Parathyroid adenoma (tissue), 2 donors: ENCODE data around the gene OR10AD1.

Experiments
- H2AFZ ChIP-seq: fragments of 300-600 bp; sonication (generic); one replicate; pipeline ENCODE4 v1.7.0; 2017; ENCODE audit warnings: antibody characterized with exemption, mild to moderate bottlenecking
- H3K27ac ChIP-seq: fragments of 300-600 bp; sonication (generic); one replicate; pipeline ENCODE4 v1.7.0; 2017
- H3K27me3 ChIP-seq: fragments of 300-600 bp; sonication (generic); one replicate; pipeline ENCODE4 v1.7.0; 2017; ENCODE audit warnings: low read length; ENCODE audit not compliant: control insufficient read depth, insufficient read depth
- H3K36me3 ChIP-seq: fragments of 300-600 bp; sonication (generic); one replicate; pipeline ENCODE4 v1.7.0; 2017; ENCODE audit warnings: low read length; ENCODE audit not compliant: control insufficient read depth, insufficient read depth
- H3K4me1 ChIP-seq: fragments of 300-600 bp; sonication (generic); one replicate; pipeline ENCODE4 v1.7.0; 2017; ENCODE audit warnings: control low read depth
- H3K4me2 ChIP-seq: fragments of 300-600 bp; sonication (generic); one replicate; pipeline ENCODE4 v1.7.0; 2017; ENCODE audit warnings: low read length
- H3K4me3 ChIP-seq: fragments of 300-600 bp; sonication (generic); one replicate; pipeline ENCODE4 v1.7.0; 2017; ENCODE audit warnings: low read depth, low read length
- H3K79me2 ChIP-seq: fragments of 300-600 bp; sonication (generic); one replicate; pipeline ENCODE4 v1.7.0; 2017; ENCODE audit warnings: control low read depth
- H3K9ac ChIP-seq: fragments of 300-600 bp; sonication (generic); one replicate; pipeline ENCODE4 v1.7.0; 2017; ENCODE audit warnings: mild to moderate bottlenecking
- H3K9me3 ChIP-seq: fragments of 300-600 bp; sonication (generic); one replicate; pipeline ENCODE4 v1.7.0; 2017; ENCODE audit warnings: low read length; ENCODE audit not compliant: control insufficient read depth
- TF ChIP-seq, protein P1 (sequence below): fragments of 300-600 bp; sonication (generic); IDR thresholded peaks from one replicate; pipeline ENCODE4 v1.7.0; 2017; ENCODE audit warnings: antibody characterized with exemption, mild to moderate bottlenecking
- donor health status: primary hyperparathyroidism.

OR10AD1 gene

DNA sequence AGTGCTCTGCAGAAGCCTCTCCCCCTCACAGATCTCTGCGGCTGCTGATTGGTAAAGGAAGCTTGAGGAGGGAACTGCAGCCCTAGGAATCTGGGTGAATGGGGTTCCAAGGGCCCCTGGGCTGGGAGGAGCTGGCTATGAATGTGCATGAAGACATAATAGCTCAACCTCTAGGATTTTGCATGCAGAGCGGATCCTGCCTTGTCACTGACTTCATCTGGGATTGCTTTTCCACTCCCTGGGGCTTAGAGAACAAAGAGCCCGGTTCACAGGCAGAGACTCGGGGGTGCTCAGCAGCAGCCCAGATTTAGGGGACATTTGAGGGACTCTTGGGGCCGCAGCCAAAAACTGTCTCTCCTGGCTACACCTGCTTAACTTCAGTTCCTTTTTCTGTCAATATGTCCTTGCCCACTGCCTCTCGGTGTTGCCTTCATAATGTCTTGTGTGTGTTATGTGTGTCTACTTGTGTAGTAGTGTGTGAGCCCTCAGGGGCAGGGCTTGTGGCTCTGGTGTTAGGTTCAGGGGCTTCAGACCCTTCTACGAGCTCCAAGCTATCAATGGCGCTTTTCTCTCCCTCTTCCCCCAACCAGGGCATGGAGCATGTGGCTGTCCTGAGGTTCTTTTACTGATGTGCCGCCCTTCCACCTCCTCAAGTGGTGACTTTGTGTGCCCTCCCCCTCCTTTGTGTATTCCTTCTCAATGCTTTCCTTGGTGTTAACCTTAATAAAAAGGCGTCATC is 17.7 kb downstream of the OR10AD1 start:
- Histone ChIP-seq H3K9ac (no peak overlapping the region), H3K27me3 (no peaks in the 10 kb centered on the region), H2AFZ (peak overlapping the region; percentile 79), H3K27ac (no peak overlapping the region), H3K9me3 (no peaks in the 10 kb centered on the region), H3K4me2 (peak overlapping the region; percentile 93), H3K36me3 (no peaks in the 10 kb centered on the region), H3K4me3 (peak overlapping the region; percentile 87), H3K79me2 (no peaks in the 10 kb centered on the region), H3K4me1 (peaks cover 7% of the 10 kb centered on the region)
- TF ChIP-seq, protein P1, sequence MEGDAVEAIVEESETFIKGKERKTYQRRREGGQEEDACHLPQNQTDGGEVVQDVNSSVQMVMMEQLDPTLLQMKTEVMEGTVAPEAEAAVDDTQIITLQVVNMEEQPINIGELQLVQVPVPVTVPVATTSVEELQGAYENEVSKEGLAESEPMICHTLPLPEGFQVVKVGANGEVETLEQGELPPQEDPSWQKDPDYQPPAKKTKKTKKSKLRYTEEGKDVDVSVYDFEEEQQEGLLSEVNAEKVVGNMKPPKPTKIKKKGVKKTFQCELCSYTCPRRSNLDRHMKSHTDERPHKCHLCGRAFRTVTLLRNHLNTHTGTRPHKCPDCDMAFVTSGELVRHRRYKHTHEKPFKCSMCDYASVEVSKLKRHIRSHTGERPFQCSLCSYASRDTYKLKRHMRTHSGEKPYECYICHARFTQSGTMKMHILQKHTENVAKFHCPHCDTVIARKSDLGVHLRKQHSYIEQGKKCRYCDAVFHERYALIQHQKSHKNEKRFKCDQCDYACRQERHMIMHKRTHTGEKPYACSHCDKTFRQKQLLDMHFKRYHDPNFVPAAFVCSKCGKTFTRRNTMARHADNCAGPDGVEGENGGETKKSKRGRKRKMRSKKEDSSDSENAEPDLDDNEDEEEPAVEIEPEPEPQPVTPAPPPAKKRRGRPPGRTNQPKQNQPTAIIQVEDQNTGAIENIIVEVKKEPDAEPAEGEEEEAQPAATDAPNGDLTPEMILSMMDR = no peak

DNA sequence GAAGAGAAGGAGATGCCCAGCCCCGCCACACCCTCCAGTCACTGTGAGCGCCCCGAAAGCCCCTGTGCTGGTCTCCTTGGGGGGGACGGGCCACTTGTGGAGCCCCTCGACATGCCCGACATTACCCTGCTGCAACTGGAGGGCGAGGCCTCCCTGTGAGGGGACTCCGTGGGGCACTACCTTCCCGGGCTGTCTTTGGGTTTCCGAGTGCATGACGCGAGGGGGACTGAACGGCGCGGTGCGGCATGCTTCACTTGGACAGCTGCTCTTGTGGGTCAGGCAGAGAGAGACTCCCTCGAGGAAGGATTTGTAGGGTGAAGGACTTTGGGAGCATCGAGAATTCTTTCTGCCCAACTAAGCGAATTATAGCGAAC is 18.6 kb downstream of the OR10AD1 start:
- H3K27me3 ChIP-seq = no peaks in the 10 kb centered on the region
- TF ChIP-seq, protein P1 = no peak
- H3K4me1 ChIP-seq = peaks cover 7% of the 10 kb centered on the region
- H2AFZ ChIP-seq = peak overlapping the region; percentile 79
- H3K4me3 ChIP-seq = peak overlapping the region; percentile 87
- H3K9ac ChIP-seq = no peak overlapping the region
- H3K36me3 ChIP-seq = no peaks in the 10 kb centered on the region
- H3K27ac ChIP-seq = peak overlapping the region; percentile 2
- no peaks in the 10 kb centered on the region for H3K79me2 ChIP-seq
- no peaks in the 10 kb centered on the region for H3K9me3 ChIP-seq
- peak overlapping the region; percentile 93 for H3K4me2 ChIP-seq

DNA sequence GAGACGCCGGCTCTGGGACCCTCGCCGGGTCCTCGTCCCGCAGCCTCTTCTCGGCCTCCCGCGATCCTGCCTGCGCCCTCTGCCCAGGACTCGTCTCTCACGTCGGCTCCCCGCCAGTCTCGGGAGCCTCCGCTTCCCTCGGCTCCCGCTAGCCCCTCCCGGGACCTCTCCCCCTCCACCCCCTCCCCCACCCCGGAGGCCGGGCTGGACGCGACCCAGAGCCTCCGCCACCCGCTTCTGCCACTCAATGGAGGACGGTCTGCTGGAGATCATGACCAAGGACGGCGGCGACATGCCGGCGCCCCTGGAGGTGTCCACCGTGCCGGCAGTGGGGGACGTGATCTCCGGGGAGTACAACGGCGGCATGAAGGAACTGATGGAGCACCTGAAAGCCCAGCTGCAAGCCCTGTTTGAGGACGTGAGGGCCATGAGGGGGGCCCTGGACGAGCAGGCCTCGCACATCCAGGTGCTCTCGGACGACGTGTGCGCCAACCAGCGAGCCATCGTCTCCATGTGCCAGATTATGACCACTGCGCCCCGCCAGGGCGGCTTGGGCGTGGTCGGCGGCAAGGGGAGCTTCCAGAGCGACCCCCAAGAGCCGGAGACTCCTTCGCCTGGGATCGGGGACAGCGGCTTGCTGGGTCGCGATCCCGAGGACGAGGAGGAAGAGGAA is 19.1 kb downstream of the OR10AD1 start:
- no peak overlapping the region for H3K9ac ChIP-seq
- H3K4me3 ChIP-seq = peak overlapping the region; percentile 87
- no peaks in the 10 kb centered on the region for H3K9me3 ChIP-seq
- TF ChIP-seq, protein P1 = no peak
- peak overlapping the region; percentile 93 for H3K4me2 ChIP-seq
- H3K27ac ChIP-seq = no peak overlapping the region
- no peaks in the 10 kb centered on the region for H3K36me3 ChIP-seq
- H3K79me2 ChIP-seq = no peaks in the 10 kb centered on the region
- H2AFZ ChIP-seq = peak overlapping the region; percentile 79
- no peaks in the 10 kb centered on the region for H3K27me3 ChIP-seq
- H3K4me1 ChIP-seq = peaks cover 7% of the 10 kb centered on the region

DNA sequence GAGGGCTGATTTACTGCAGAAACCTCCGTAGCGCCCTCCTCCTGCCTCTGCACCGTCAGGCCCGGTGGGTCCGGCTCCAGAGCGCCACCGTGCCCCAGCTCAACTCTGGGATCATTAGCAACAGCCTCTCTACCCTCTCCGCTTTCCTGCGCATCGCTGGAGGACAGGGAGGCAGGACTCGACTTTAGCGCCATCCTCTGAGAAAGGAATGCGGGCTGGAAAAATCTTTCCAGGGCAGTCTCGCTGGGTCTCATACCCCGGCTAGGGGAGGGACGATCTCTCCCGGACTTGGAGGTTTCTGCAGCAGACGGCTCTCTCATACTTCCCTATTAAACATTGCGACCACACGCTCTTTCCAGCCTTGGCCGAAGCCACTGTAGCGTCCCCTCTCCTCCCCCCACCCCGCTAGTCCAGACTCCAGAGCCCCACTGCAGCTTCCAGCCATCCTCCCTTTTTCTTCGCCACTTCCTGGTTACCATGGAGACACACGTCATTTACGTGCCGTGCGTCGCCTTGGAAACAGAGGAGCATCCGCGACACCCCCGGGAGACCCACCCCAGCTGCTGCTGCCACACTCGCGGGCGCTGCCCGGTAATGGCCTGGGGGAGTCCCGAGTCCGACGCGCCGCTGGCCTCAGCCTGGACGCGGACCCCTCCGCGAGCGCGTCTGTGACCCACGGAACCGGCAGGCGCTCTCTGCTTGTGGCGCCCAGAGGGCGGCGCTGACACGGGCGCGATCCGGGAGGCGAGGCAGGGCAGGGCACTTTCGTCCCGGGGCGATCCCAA is 19.8 kb downstream of the OR10AD1 start, which contains the start of gene CCDC184:
Gene CCDC184, plus strand, starts transcription at position 554 of the 785 bp plus-strand sequence. CDS start 479 bp downstream, outside the sequence.
- H3K36me3 ChIP-seq = no peaks in the 10 kb centered on the region
- H3K4me2 ChIP-seq = peak within 1 kb of the TSS; percentile 93
- peak within 1 kb of the TSS; percentile 87 for H3K4me3 ChIP-seq
- no peaks in the 10 kb centered on the region for H3K79me2 ChIP-seq
- H2AFZ ChIP-seq = peak within 1 kb of the TSS; percentile 79
- TF ChIP-seq, protein P1 = peak; percentile 41
- peak within 1 kb of the TSS; percentile 22 for H3K27ac ChIP-seq
- H3K27me3 ChIP-seq = no peaks in the 10 kb centered on the region
- H3K9ac ChIP-seq = no peak within 1 kb of the TSS
- no peaks in the 10 kb centered on the region for H3K9me3 ChIP-seq
- H3K4me1 ChIP-seq = peaks cover 7% of the 10 kb centered on the region
